HepG2 (cell line): Measurements from ENCODE around the gene IGFBP6.

Source experiments
- CBX2 ChIP-seq, 2 experiments: fragments of 200-600 bp in 1 of 2; sonication (generic); formaldehyde crosslinking in 1 of 2; IDR thresholded peaks; 2 replicates each; pipeline versions ENCODE4 v1.7.0 to v1.8.1; 2018 to 2022; ENCODE audit warnings: low read depth in 2 of 2, low read length in 1 of 2, mild to moderate bottlenecking in 1 of 2, missing genetic modification reagents in 1 of 2
- CHD2 ChIP-seq: IDR thresholded peaks from 2 replicates; pipeline ENCODE4 v1.6.1; 2011; ENCODE audit warnings: low read depth, low read length, improper control_type of control experiment
- CTCF ChIP-seq: sonication (generic); formaldehyde crosslinking; IDR thresholded peaks from 2 replicates; pipeline ENCODE4 v1.5.0; 2020; ENCODE audit warnings: mild to moderate bottlenecking, missing genetic modification reagents, moderate library complexity
- EP300 ChIP-seq, 3 experiments: sonication (generic) in 1 of 3; formaldehyde crosslinking in 1 of 3; IDR thresholded peaks; 2 replicates each; pipeline versions ENCODE4 v1.5.1 to v1.6.1; 2011 to 2020; ENCODE audit warnings: low read depth in 2 of 3, low read length in 2 of 3, borderline replicate concordance in 1 of 3, improper control_type of control experiment in 1 of 3, mild to moderate bottlenecking in 1 of 3, missing genetic modification reagents in 1 of 3, moderate library complexity in 1 of 3
- ERF ChIP-seq: IDR thresholded peaks from 2 replicates; pipeline ENCODE4 v1.6.1; 2018; ENCODE audit warnings: missing biosample characterization, missing genetic modification reagents
- FOSL2 ChIP-seq: sonication (generic); formaldehyde crosslinking; IDR thresholded peaks from 2 replicates; pipeline ENCODE4 v1.4.0; 2020; ENCODE audit warnings: missing genetic modification reagents
- FUBP1 ChIP-seq: sonication (generic); formaldehyde crosslinking; IDR thresholded peaks from 2 replicates; pipeline ENCODE4 v1.5.1; 2020; ENCODE audit warnings: missing genetic modification reagents, mild to moderate bottlenecking, borderline replicate concordance
- MAZ ChIP-seq, 2 experiments: sonication (generic) in 1 of 2; formaldehyde crosslinking in 1 of 2; IDR thresholded peaks; 2 replicates each; pipeline versions ENCODE4 v1.5.0 to v1.6.1; 2012 to 2020; ENCODE audit warnings: low read depth in 2 of 2, mild to moderate bottlenecking in 2 of 2, borderline replicate concordance in 1 of 2, improper control_type of control experiment in 1 of 2, low read length in 1 of 2, missing genetic modification reagents in 1 of 2, moderate library complexity in 1 of 2
- RFX1 ChIP-seq: fragments of 450-650 bp; IDR thresholded peaks from 2 replicates; pipeline ENCODE4 v1.6.1; 2017
- TBL1XR1 ChIP-seq: fragments of 150-350 bp; IDR thresholded peaks from 2 replicates; pipeline ENCODE4 v1.6.1; 2014; ENCODE audit warnings: borderline replicate concordance, low read length; ENCODE audit not compliant: partially characterized antibody
- TBP ChIP-seq: sonication (generic); formaldehyde crosslinking; IDR thresholded peaks from 2 replicates; pipeline ENCODE4 v1.5.0; 2020; ENCODE audit warnings: missing genetic modification reagents
- TCF12 ChIP-seq, 2 experiments: fragments of 450-650 bp in 1 of 2; sonication (generic) in 1 of 2; formaldehyde crosslinking in 1 of 2; IDR thresholded peaks; 2 replicates each; pipeline versions ENCODE4 v1.6.1 to v1.8.0; 2017 to 2022; ENCODE audit warnings: antibody characterized with exemption in 1 of 2, mild to moderate bottlenecking in 1 of 2, missing genetic modification reagents in 1 of 2, moderate library complexity in 1 of 2
- ZNF430 ChIP-seq: sonication (generic); formaldehyde crosslinking; IDR thresholded peaks from 2 replicates; pipeline ENCODE4 v1.9.0; 2021; ENCODE audit warnings: mild to moderate bottlenecking, missing genetic modification reagents
- TF ChIP-seq, protein P1 (sequence below): sonication (generic); formaldehyde crosslinking; IDR thresholded peaks from 2 replicates; pipeline ENCODE4 v1.5.1; 2020; ENCODE audit warnings: mild to moderate bottlenecking, missing genetic modification reagents, moderate library complexity

GRCh38 chr12:53055471-53056266, 41.8 kb upstream of the IGFBP6 start:
- TF ChIP-seq TBL1XR1 (no peak), EP300 (IDR thresholded peaks at IDR 0.05; ENCODE audit: low read depth in 2 of 2, low read length in 2 of 2) (no peak), EP300 (CRISPR knock-in tag; IDR thresholded peaks at IDR 0.05; ENCODE audit: borderline replicate concordance) (no peak), TBP (CRISPR knock-in tag) (no peak), MAZ (IDR thresholded peaks at IDR 0.05; ENCODE audit: borderline replicate concordance, low read depth, low read length) (no peak), MAZ (CRISPR knock-in tag; IDR thresholded peaks at IDR 0.05; ENCODE audit: low read depth) (no peak), CTCF (CRISPR knock-in tag) (no peak), TCF12 (IDR thresholded peaks at IDR 0.05) (no peak), TCF12 (CRISPR knock-in tag; IDR thresholded peaks at IDR 0.05) (no peak), CHD2 (no peak), CBX2 (IDR thresholded peaks at IDR 0.05; ENCODE audit: low read depth, low read length) (no peak), CBX2 (CRISPR knock-in tag; IDR thresholded peaks at IDR 0.05; ENCODE audit: low read depth) (no peak), ERF (CRISPR knock-in tag) (no peak), ZNF430 (CRISPR knock-in tag) (no peak), FUBP1 (CRISPR knock-in tag) (no peak), RFX1 (no peak), FOSL2 (CRISPR knock-in tag) (no peak)
- TF ChIP-seq, protein P1, sequence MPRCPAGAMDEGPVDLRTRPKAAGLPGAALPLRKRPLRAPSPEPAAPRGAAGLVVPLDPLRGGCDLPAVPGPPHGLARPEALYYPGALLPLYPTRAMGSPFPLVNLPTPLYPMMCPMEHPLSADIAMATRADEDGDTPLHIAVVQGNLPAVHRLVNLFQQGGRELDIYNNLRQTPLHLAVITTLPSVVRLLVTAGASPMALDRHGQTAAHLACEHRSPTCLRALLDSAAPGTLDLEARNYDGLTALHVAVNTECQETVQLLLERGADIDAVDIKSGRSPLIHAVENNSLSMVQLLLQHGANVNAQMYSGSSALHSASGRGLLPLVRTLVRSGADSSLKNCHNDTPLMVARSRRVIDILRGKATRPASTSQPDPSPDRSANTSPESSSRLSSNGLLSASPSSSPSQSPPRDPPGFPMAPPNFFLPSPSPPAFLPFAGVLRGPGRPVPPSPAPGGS (CRISPR knock-in tag): no peak
